ENCODE measurements around the gene PRKAR1B.

PRKAR1B gene

DNA sequence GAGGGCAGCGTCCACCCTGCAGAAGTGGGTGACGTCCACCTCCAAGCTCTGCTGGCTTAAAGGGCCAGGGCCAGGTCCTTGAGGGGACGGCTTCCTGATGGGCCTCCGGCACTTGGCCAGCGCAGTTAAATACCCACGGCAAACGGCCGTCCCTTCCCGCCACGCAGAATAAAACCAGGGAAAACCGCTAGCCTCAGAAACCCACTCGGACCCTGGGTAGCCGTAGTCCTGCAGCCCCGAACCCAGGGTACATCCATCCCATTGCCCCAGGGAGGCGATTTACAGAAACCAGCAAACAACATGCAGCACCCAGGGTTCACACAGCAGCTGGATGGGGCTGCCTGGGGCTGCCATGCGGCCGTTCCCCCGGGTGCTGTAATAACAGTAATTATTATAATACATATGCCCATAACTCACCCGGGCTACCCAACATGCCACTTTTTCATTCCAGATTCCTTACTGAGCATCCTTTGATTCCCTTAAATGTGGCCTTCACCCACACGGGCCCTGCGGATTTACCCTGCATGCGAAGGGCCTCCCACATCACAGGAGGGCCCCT is 126.0 kb downstream of the PRKAR1B start:
- no peak for DNase-seq

DNA sequence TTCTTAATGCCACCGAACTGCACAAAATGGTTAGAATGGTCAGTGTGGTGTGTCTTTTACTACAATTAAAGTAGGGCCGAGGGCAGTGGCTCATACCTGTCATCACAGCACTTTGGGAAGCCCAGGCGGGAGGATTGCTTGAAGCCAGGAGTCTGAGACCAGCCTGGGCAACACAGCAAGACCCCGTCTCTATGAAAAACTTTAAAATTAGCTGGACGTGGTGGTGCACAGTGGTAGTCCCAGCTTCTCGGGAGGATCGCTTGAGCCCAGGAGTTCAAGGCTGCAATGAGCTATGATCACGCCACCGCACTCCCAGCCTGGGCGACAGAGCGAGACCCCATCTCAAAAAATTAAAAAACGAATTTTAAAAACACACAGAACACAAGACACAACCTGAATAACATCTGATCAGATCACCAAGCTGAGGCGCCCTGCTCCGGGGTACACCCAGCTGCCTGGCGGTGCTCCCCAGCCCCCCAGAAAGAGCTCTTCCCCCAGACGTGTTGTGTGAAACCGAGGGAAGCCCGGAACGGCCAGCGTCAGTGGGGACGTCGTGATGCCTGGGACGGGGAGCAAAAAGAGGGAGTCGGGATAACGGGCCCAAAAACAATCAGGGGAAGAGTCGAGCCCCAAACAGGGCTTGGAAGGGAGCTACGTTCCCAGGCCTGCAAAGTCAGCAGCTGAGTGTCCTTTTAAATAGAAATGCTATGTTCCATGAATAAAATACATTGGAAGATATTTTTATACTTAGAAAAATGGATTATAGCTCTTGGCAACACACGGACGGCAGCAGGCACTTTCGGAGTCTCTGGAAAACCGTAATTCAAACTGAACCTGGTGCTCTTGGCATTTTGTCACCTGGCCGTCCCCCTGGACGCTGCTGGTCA is 126.7 kb downstream of the PRKAR1B start:
- no peak for DNase-seq

DNA sequence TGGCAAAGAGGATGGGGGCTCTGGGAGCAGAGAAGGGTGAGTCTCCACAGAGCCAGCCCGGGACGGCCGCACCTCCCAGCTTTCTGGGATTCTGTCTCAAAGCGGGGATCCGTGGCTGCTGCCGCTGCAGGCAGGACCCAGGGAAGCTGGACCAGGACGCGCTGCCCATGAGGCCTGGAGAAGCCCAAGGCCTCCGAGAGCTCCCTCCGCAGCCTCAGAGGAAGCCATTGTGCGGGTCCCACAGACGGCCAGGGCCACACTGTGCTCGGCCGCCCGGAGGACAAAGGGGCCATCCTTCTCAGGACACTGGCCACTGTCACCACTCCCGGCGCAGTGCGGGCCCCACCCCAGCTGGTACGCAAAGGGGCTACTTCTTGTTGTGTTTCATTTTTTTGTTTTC is 128.2 kb downstream of the PRKAR1B start:
- no peak for DNase-seq

DNA sequence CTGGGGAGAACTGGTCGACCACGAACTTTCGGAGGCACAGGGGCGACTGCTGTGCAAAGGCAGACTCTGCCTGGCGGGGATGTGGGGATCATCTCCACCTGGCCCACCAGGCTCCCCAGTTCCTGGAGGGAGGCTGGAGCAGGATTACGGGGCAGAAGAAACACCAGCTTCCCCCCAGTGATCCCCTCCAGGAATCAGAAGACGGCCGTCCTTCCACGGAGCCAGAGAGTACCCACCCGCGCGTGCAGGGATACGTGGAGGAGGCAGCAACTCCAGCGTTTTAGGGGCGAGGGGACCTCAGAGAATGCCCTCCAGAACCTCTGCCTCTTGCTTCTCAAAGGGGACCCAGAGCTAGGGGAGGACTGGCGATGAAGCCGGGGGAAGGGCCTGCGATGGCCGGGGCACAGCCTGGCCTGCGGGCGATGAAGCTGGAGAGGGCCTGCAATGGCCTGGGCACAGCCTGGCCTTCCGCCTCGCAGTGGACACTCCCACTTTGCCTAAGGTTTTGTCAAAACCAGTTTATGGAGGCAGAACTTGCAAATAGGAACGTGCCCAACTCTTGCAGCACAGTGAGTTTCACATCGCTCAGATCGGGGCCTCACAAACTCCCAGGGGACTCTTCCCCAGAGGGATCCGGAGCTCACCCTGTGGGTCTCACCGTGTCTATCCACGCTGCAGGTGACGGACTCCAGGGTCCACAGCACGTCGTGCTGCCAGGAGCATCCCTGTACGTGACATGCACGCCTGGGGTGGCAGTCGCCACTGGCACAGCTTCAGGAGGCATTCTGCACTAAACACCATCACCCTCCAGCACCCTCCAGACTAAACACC is 129.5 kb downstream of the PRKAR1B start:
- no peak for DNase-seq

DNA sequence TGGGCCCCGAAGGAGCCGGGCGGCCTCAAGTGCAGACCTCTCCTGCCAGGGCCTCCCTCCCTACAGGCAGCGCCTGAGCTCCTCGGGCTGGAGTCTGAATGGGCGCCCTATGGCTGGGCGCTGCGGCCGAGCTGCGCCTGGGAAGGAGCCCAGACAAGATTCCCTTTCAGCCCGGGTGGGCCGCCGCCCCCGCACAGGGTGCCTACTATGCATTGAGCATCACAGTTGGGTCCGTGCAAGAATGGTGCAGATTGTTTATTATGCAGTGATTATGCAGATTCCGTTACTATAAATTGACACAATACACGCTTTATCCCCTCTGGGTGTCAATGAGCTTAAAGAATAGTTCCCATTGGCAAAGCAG is 130.3 kb downstream of the PRKAR1B start:
- no peak for DNase-seq

DNA sequence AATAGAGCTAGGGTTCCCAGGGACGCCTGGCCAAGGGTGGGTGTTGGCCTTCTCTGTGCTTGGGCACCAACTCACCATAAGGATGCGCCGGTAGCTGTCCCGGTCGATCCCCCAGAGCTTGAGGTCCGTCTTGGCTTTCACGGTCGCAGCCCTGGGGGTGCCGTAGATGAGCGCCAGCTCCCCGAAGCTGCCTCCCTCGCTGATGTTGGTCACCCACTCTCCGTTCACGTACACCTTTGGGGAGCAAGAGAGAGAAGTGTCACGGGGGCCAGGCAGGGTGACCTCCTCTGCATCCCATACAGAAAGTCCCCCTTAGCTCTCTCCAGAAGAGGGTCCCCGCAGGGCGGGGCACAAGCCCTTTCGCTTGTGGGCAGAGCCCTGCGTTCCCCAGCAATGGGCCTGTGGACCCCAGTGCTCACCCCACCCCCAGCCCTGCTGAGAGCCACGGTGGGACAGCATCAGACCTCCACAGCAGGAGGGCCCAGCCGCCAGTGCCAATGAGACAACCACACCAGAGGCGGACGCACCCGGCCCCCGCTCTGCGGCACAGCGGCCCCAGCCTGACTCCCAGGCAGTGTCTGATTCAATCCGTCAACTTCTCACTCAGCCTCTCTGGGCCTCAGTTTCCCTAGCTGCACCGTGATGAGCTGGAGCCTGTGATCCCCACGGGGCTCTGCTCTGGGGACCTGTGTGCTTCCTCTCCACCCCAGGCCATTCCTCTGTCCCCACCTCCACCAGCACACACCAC is 130.8 kb downstream of the PRKAR1B start:
- DNase-seq = no peak

DNA sequence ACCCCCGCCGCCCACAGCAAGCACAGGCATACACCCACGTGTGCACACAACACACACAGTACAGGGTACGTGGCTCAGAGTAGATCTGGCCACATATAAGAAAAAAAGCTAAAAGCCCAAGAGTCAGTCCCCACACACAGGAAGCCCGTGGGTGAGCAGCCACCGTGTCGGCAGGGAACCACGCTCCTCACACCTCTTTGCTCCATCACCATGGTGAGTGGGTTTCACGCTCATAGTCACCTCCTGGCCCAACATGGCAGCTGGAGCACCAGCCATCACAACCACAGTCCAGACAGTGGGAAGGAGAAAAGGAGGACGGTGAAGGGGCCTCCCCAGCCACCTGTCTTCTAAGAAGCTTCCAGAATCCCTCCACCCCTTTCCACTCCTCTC is 131.5 kb downstream of the PRKAR1B start:
- peak; percentile 35 to 70 for DNase-seq

DNA sequence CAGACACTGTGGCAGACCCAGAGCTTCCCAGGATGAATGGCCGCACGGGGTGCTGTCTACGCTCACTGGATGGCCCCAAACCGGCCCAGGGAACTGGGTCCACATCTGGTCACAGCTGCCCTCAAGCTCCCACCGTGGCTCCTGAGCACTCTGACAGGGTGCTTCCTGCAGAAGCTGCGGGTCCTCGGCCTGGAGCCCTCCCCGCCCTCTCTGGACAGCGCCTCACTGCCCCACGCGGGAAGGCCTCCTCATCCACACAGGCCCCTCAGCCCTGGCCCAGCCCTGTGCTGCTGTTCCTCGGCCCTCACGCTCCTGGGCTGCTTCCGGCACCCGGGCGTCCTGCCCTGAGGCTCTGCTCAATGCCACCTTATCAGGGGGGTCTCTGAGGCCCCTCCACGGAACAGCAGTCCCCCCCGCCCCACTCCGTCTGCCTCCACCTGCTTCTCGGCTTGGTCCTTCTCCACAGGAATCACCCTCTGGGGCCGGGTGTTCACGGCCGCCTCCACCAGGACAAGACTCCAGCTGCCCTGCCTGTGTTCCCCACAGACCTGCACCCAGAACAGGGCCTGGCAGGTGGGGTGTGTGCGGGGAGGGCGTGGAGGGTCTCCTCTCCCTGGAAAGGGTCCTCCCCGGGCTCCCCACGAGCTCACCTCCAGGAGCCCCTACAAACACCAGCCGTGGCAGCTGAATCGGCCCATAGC is 132.0 kb downstream of the PRKAR1B start:
- no peak for DNase-seq

DNA sequence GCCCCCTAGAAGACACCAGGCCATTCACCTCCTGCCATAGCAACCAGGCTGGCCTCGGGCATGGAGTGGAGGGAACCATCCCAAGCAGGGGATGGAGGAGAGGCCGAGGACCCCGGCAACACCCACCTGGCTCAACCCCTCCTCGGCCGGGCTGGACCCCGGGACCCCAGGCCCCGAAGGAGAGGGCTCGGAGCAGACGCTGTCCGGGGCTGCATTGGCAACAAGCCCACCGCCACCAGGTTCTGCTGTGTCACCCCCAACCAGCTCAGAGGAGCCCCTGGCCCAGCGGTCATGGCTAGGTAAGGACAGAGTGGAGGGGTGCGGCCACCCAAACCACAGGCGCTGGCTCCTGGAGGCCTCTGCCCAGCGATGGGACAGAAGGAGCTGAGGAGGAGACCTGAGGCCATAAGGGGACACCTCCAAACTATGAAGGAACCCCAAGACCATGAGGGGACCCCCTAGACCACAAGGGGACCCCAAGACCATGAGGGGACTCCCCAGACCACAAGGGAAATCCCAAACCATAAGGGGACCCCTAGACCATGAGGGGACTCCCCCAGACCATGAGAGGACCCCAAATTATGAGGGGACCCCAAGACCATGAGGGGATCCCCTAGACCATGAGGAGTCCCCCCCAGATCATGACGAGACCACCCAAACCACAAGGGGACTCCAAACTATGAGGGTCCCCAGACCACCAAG is 132.7 kb downstream of the PRKAR1B start:
- no peak for DNase-seq

DNA sequence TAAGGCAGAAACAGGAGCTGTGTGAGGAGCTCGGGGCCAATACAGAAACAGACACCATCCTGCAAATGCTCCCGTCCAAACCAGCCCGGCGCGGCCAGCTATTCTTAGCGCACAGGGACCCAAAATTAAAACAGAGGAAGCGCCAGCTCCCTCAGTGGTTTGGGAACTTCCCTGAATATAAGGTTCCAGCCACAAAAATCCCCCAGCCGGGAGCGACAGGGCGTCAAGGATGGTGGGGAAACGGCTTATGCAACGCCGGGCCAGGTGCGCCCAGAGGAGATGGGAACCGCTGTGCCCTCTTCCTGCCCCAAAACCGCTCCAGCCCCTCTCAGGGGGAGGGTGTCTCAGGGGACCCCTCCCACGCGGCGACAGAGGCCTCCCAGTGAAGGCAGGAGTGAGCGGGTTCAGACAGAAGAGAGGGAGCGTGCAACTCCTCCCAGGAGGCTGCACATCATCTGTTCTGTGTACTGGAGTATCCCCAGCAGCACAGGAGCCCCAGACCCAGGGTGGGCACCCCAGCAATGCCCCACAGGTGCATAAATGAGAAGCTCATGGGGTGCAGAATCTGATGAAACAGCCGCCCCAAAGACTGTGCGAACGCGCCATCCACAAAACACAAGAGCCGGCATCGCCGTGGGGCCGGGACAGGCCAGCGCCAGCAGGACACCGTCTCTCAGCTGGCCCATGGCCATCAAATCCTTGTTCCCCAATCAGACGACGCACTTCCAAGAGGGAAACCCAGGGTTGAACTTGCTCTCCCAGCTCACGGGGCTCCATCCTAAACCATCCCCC is 133.6 kb downstream of the PRKAR1B start:
- DNase-seq = no peak

DNA sequence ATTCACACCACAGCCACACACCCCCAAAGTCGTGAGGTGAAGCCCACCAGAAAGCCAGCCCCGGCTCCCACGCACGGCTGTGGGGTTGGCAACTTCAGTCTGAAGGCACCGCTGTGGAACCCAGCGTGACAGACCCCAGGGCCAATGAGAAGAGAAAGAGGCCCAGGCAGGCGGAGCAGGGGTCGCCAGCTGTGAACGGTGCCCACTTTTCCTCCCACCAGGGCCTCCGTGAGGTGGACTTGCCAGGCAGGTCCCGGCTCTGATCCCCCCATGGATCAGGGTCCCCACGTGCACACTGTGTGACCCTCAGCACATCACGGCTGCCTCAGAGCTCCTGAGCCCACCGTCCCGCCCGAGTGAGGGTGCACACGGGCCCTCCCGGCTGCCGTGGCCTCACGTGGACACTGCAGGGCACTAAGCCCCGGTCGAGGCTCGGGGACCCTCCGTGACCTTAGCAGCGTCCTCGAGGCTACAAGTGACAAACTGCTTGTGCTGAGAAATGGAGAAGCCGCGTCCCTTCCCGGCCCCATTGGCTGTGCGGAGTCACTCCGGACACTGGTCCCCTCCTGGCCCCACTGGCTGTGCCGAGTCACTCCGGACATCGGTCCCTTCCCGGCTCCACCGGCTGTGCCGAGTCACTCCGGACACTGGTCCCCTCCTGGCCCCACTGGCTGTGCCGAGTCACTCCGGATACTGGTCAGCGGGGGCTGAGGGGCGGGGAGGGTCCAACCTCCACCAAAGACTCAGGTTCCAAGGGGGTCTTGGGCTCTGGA is 135.0 kb downstream of the PRKAR1B start:
- no peak for DNase-seq

DNA sequence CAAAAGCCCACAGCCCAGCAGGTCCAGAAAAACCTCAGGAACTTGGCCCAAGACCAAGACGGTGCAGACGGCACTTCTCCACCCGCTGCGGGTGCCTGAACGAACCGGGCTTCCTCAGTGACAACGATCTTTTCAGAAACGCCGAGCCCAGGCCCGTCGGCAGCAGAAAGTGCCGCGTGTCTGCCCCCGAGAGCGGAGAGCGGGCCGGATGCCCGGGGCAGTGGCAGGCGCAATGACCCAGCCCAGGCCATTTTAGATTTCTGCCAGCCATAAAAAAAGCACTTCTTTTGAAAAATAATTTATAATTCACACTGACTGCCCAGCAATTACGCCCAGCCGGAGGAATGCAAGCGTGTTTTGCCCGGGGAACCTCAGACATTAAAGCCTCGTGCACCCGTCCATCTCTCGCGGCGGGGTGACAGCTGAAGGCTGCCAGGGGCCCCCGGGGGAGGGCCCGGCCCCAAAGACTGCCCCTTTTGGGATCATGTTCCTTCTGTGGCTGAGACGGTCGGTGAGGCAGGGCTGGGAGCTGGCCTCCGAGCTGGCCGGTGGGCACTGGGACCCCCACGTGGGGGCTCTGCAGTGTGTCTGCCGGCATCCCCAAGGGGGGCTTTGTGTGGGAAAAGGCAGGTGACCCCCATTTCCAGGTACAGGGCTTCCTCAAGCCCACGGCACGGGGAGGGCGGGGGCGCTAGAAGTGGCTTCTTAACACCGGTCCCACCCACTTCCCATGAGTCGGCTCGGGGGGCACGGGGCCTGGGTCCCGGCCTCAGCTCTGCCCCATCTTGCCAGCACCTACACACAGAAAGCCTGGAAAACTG is 136.1 kb downstream of the PRKAR1B start:
- no peak for DNase-seq

DNA sequence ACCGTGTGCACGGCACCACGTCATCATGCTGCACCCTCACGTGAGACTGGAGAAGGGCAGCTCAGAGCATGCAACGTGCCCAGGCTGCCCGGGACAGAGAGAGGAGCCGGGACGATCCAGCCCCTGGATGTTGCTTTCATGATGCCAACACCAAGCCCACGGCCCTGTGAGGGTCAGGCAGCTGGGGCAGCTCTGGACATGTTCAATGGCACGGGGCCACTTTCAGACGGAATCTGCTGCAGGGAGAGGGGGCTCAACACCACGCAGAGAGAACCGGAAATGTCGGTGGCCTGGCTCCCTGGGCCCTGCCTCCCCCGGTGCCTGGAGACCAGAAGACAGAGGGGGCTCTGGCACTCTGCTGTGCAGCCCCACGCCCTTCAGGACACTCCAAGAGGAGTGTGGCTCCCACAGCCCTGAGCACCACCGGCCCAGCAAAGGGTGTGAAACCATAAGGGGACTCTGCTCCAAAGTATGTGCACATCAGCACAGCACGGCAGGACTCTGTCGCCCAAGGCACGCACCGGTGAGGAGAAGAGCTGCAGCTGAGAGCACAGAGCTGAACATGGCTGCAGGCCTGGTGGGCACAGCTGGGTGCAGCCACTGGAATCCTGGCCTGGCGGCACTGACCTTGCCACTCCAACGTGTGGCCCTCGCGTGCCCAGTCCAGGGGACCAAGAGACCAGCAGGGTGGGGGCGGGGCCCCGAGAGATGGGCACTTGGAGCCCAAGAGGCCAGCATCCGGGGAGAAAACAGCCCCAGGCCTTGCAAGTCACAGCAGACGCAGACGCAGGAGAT is 137.1 kb downstream of the PRKAR1B start:
- no peak for DNase-seq

DNA sequence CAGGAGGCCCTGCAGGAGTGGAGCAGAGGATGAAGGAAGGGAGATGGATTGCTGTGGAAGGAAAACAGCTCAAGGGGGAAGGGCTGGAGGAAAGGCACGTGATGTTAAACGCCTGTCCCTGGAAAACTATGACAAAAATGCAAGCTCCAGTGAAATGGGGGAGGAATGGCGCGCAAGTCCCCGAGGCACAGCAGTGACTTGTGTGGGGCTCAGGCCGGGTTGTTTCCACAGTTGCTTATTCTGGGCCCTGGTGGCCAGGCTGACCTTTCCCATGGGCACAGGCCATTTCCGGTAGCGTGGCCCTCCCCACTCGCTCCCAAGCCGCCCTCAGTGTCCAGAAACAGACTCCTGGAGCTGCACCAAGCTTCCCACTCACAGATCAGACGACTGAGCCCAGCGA is 139.3 kb downstream of the PRKAR1B start:
- no peak for DNase-seq

DNA sequence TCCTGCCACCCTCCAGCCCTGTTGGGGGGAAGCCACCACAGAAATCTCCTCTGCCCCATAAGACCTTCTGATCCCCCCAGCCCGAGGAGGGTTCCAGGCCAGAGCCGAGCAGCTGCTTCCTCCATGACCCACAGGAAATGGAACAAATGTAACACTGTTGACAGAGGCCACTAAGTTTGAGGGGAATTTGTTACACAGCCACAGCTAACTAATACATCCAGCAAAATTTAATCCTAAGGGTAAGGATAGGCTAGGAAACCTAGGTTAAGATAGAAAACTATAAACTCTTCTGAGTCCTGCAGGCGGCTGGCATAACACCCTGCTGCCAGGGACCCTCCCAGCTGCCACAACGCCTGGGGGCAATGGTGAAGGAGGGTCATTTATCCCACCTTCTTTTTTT is 140.6 kb downstream of the PRKAR1B start:
- no peak for DNase-seq

DNA sequence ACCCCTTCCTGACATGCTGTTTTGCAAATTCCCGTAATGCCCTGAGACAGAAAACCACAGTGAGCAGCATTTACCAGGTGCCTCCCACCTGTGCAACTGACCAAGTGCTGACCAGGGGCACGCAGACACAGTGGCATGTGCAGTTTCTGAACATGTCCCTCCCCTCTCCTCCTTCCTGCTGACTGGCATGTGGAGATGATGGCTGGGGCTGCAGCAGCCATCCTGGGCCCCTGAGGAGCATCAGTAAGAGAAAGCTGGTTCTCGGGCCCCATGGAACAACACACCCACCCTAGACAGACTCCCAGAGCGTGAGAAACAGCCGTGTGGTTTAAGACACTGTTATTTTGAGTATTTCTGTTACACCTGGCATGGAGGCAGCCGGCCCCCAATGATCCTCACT is 141.2 kb downstream of the PRKAR1B start:
- no peak for DNase-seq

DNA sequence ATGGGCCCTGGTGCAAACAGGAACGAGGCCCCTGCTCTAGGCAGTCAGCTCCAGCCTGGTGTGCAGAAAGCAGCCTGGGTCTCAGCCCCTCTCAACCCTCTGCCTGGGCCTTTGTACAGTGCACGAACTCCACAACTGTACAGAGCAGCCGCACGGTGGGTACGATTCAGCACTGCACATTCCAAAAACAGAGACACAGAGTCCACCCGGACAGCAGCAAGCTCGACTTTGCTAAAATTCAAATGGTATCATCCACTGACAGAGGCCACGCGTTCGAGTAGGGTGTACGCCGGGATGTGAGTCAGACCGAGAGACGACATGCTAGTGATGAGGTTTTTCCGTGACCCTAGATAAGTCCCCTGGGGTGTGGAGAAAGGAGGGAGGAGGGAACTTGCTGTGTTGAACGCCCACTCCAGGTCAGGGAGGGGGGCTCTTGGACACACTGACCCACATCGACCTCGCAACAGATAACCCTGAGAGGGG is 141.8 kb downstream of the PRKAR1B start:
- peak; percentile 62 to 78 for DNase-seq

DNA sequence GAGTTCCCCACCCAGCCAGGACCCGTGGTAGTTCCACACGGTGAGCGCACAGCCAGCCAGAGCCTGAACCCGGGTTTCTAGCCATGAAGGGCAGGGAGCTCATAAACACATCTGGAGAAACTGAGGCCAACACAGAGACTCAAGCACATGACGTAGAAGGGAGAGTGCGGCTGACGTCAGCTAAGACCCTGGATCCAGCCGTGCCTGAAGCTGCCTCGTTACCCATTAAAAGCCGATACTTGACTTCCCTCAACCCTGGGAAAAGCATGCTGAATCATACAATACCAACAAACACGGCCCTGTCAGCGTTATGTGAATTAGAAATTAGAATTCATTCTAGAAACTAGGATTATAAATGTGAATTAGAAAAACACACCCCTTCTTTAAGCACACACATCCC is 142.3 kb downstream of the PRKAR1B start:
- no peak for DNase-seq

Data from activated CD4-positive, alpha-beta T cell treated with anti-CD3 and anti-CD28 coated beads for 4 hours (primary cell).